ENCODE data around the gene PRKG1. TPM values are rescaled to one million over a fixed set of nuclear protein-coding genes. Genes with fewer than 3 reads are reported as not detected.

PRKG1 gene
- total RNA-seq, 1 experiment from 2014 or later, result 16.5 TPM

DNA sequence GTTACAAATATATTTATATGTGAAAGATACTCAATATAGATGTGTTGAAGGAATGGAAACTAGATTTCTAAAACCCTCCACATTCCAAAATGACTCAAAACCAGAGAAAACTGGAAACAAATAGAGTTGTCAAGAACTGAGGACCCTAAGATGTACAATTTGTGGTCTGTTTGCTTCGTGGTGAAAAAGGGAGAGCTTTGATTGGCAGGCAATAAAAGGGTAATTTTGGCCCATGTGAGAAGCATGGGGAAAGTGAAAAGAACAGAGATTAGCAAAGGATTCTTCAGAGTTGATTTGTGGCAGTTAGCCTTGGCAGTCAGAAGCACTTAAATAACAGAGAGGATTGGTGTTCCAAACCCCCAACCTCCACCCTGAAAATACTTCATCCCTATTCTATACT lies 1202.7 kb downstream of the PRKG1 start:
- CTCF ChIA-PET, result no interaction called here
- no peak for DNase-seq (ENCODE audit: low spot score)

DNA sequence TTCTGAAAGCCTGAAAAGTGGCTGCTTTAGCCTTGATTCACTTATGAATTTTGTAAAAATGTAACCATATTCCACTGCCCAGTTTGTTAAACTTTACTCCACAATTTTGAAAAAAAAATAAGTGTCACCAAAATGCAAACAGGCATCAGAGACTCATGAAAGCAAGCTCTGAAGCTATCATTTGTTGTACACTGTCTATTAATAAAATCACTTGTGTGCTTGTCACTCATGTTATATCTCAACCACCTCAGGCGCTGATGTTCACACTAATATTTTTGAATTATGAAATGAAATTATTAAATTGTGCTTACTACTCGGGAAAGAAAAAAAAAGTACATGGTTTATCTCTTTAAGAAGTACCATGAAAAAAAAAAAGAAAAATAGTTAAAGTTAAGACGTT lies 1205.3 kb downstream of the PRKG1 start:
- ATAC-seq (no peak), DNase-seq (ENCODE audit: low spot score) (no peak)
- CTCF ChIA-PET, result no interaction called here
- Mint-ChIP-seq H3K9me3 (peaks cover 17% of the 10 kb centered on the region), H3K27ac (no peak overlapping the region), H3K4me3 (no peak overlapping the region), H3K36me3 (peaks cover 11% of the 10 kb centered on the region; the same call in 1 of the 2 replicates), H3K4me1 (no peaks in the 10 kb centered on the region), H3K27me3 (ENCODE audit: low read depth) (no peaks in the 10 kb centered on the region)
- POLR2A ChIA-PET, result no interaction called here
- TF ChIP-seq, protein P1, sequence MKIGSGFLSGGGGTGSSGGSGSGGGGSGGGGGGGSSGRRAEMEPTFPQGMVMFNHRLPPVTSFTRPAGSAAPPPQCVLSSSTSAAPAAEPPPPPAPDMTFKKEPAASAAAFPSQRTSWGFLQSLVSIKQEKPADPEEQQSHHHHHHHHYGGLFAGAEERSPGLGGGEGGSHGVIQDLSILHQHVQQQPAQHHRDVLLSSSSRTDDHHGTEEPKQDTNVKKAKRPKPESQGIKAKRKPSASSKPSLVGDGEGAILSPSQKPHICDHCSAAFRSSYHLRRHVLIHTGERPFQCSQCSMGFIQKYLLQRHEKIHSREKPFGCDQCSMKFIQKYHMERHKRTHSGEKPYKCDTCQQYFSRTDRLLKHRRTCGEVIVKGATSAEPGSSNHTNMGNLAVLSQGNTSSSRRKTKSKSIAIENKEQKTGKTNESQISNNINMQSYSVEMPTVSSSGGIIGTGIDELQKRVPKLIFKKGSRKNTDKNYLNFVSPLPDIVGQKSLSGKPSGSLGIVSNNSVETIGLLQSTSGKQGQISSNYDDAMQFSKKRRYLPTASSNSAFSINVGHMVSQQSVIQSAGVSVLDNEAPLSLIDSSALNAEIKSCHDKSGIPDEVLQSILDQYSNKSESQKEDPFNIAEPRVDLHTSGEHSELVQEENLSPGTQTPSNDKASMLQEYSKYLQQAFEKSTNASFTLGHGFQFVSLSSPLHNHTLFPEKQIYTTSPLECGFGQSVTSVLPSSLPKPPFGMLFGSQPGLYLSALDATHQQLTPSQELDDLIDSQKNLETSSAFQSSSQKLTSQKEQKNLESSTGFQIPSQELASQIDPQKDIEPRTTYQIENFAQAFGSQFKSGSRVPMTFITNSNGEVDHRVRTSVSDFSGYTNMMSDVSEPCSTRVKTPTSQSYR (CRISPR knock-in tag; IDR thresholded peaks at IDR 0.05), result no peak
- TF ChIP-seq ZNF317 (CRISPR knock-in tag; IDR thresholded peaks at IDR 0.05; ENCODE audit: borderline replicate concordance, low read depth) (no peak), FOXJ3 (CRISPR knock-in tag; IDR thresholded peaks at IDR 0.05; ENCODE audit: borderline replicate concordance) (no peak)

More for the DNA sequence above, 1202.7 kb downstream of the PRKG1 start:
- H3K36me3 Mint-ChIP-seq, result peaks cover 12% of the 10 kb centered on the region; the same call in 1 of the 2 replicates
- H3K27ac Mint-ChIP-seq, result no peak overlapping the region
- POLR2A ChIA-PET, result no interaction called here
- H3K9me3 Mint-ChIP-seq, result peaks cover 17% of the 10 kb centered on the region
- H3K4me3 Mint-ChIP-seq, result no peak overlapping the region
- H3K27me3 Mint-ChIP-seq (ENCODE audit: low read depth), result no peaks in the 10 kb centered on the region
- ATAC-seq, result no peak
- TF ChIP-seq ATF1 (CRISPR knock-in tag; IDR thresholded peaks at IDR 0.05), result no peak
- no peaks in the 10 kb centered on the region for H3K4me1 Mint-ChIP-seq

DNA sequence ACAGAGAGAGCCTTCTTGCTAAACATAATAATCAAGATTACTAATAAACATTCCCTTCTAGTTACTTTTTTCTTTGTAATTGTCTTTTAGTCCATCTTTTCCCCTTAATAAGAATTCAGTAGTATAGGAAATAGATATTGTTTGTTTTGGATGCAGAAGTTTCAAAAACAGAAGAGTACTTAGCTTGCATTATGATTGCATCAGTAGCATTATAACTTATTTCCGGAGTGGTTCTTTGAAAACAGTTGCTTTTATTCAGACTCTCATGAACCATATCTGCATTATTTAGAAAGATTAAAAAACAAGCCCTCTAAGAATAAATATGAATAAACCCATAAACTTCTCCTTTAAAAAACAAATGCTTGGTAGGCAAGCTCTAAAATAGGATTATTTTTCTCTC lies 1205.8 kb downstream of the PRKG1 start:
- Mint-ChIP-seq H3K36me3 (peaks cover 10% of the 10 kb centered on the region; the same call in 1 of the 2 replicates), H3K4me3 (no peak overlapping the region), H3K4me1 (no peaks in the 10 kb centered on the region), H3K27me3 (ENCODE audit: low read depth) (no peaks in the 10 kb centered on the region), H3K9me3 (peaks cover 13% of the 10 kb centered on the region), H3K27ac (no peak overlapping the region)
- ChIA-PET POLR2A (no interaction called here), CTCF (no interaction called here)
- DNase-seq (ENCODE audit: low spot score) (no peak), ATAC-seq (no peak)
- TF ChIP-seq, protein P2, sequence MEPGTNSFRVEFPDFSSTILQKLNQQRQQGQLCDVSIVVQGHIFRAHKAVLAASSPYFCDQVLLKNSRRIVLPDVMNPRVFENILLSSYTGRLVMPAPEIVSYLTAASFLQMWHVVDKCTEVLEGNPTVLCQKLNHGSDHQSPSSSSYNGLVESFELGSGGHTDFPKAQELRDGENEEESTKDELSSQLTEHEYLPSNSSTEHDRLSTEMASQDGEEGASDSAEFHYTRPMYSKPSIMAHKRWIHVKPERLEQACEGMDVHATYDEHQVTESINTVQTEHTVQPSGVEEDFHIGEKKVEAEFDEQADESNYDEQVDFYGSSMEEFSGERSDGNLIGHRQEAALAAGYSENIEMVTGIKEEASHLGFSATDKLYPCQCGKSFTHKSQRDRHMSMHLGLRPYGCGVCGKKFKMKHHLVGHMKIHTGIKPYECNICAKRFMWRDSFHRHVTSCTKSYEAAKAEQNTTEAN (CRISPR knock-in tag; IDR thresholded peaks at IDR 0.05), result no peak
- TF ChIP-seq, protein P3, sequence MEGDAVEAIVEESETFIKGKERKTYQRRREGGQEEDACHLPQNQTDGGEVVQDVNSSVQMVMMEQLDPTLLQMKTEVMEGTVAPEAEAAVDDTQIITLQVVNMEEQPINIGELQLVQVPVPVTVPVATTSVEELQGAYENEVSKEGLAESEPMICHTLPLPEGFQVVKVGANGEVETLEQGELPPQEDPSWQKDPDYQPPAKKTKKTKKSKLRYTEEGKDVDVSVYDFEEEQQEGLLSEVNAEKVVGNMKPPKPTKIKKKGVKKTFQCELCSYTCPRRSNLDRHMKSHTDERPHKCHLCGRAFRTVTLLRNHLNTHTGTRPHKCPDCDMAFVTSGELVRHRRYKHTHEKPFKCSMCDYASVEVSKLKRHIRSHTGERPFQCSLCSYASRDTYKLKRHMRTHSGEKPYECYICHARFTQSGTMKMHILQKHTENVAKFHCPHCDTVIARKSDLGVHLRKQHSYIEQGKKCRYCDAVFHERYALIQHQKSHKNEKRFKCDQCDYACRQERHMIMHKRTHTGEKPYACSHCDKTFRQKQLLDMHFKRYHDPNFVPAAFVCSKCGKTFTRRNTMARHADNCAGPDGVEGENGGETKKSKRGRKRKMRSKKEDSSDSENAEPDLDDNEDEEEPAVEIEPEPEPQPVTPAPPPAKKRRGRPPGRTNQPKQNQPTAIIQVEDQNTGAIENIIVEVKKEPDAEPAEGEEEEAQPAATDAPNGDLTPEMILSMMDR (IDR thresholded peaks at IDR 0.05), result no peak
- no peak for TF ChIP-seq CREB1 (CRISPR knock-in tag; IDR thresholded peaks at IDR 0.05)
- no peak for TF ChIP-seq RORB (CRISPR knock-in tag; IDR thresholded peaks at IDR 0.05)
- TF ChIP-seq, protein P4, sequence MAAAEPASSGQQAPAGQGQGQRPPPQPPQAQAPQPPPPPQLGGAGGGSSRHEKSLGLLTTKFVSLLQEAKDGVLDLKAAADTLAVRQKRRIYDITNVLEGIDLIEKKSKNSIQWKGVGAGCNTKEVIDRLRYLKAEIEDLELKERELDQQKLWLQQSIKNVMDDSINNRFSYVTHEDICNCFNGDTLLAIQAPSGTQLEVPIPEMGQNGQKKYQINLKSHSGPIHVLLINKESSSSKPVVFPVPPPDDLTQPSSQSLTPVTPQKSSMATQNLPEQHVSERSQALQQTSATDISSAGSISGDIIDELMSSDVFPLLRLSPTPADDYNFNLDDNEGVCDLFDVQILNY (CRISPR knock-in tag; IDR thresholded peaks at IDR 0.05), result no peak
- TF ChIP-seq, protein P5, sequence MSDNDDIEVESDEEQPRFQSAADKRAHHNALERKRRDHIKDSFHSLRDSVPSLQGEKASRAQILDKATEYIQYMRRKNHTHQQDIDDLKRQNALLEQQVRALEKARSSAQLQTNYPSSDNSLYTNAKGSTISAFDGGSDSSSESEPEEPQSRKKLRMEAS (CRISPR knock-in tag; IDR thresholded peaks at IDR 0.05), result no peak
- no peak for TF ChIP-seq EMX1 (CRISPR knock-in tag; IDR thresholded peaks at IDR 0.05)
- TF ChIP-seq, protein P6, sequence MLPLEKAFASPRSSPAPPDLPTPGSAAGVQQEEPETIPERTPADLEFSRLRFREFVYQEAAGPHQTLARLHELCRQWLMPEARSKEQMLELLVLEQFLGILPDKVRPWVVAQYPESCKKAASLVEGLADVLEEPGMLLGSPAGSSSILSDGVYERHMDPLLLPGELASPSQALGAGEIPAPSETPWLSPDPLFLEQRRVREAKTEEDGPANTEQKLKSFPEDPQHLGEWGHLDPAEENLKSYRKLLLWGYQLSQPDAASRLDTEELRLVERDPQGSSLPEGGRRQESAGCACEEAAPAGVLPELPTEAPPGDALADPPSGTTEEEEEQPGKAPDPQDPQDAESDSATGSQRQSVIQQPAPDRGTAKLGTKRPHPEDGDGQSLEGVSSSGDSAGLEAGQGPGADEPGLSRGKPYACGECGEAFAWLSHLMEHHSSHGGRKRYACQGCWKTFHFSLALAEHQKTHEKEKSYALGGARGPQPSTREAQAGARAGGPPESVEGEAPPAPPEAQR (CRISPR knock-in tag; IDR thresholded peaks at IDR 0.05), result no peak
- no peak for TF ChIP-seq IRF2 (CRISPR knock-in tag; IDR thresholded peaks at IDR 0.05; ENCODE audit: borderline replicate concordance, low read depth)
- no peak for TF ChIP-seq JUN (CRISPR knock-in tag; IDR thresholded peaks at IDR 0.05)
- TF ChIP-seq, protein P7, sequence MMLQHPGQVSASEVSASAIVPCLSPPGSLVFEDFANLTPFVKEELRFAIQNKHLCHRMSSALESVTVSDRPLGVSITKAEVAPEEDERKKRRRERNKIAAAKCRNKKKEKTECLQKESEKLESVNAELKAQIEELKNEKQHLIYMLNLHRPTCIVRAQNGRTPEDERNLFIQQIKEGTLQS (CRISPR knock-in tag; conservative IDR thresholded peaks at IDR 0.05), result no peak
- TF ChIP-seq OVOL2 (CRISPR knock-in tag; IDR thresholded peaks at IDR 0.05; ENCODE audit: borderline replicate concordance), result no peak
- TF ChIP-seq ETV6 (CRISPR knock-in tag; IDR thresholded peaks at IDR 0.05), result no peak
- TF ChIP-seq ZNF232 (CRISPR knock-in tag; IDR thresholded peaks at IDR 0.05), result no peak
- TF ChIP-seq ZNF416 (CRISPR knock-in tag; IDR thresholded peaks at IDR 0.05), result no peak

Measured in WTC11 (cell line).